AG20443 (cell line): Measurements from ENCODE around the gene UIMC1.
A peak's percentile ranks its signal among the peaks of the same experiment; 100 is the strongest.
"Not testable (repeated sequence)": the region's sequence is repeated elsewhere in the genome, so short reads cannot be mapped to it uniquely, and the experiment has no call there.

ENCODE experiments used
- DNase-seq: peaks from one replicate; pipeline ENCODE4 v3.0.0; 2012; ENCODE audit warnings: low spot score, mixed read lengths

UIMC1 gene

GRCh38 chr5:177008716-177009115 lies 2.1 kb upstream of the UIMC1 start:
- no peak for DNase-seq

- DNase-seq = peak; percentile 88
These were observed 837 bp downstream of the UIMC1 start for GRCh38 chr5:177005619-177006264.

GRCh38 chr5:177004961-177005360 lies 1.6 kb downstream of the UIMC1 start:
- no peak for DNase-seq

GRCh38 chr5:177003649-177004048 lies 2.9 kb downstream of the UIMC1 start:
- no peak for DNase-seq

- not testable (repeated sequence) for DNase-seq
These were observed 7.1 kb downstream of the UIMC1 start for GRCh38 chr5:176999526-176999925.

GRCh38 chr5:176998828-176999227 lies 7.8 kb downstream of the UIMC1 start:
- no peak for DNase-seq

GRCh38 chr5:176996780-176997179 lies 9.8 kb downstream of the UIMC1 start:
- DNase-seq = no peak

GRCh38 chr5:176995896-176996767 lies 10.4 kb downstream of the UIMC1 start:
- DNase-seq = peak; percentile 25

- DNase-seq = no peak
These were observed 11.5 kb downstream of the UIMC1 start for GRCh38 chr5:176995122-176995490.

GRCh38 chr5:176994460-176995121 lies 12.0 kb downstream of the UIMC1 start:
- no peak for DNase-seq

- DNase-seq = not testable (repeated sequence)
These were observed 13.5 kb downstream of the UIMC1 start for GRCh38 chr5:176993081-176993480.

GRCh38 chr5:176987583-176987982 lies 19.0 kb downstream of the UIMC1 start:
- DNase-seq = no peak

- no peak for DNase-seq
These were observed 20.3 kb downstream of the UIMC1 start for GRCh38 chr5:176986280-176986679.

GRCh38 chr5:176985516-176985915 lies 21.1 kb downstream of the UIMC1 start:
- DNase-seq = no peak

GRCh38 chr5:176984176-176984575 lies 22.4 kb downstream of the UIMC1 start:
- not testable (repeated sequence) for DNase-seq

- DNase-seq = not testable (repeated sequence)
These were observed 23.0 kb downstream of the UIMC1 start for GRCh38 chr5:176983593-176983992.

- DNase-seq = not testable (repeated sequence)
These were observed 23.5 kb downstream of the UIMC1 start for GRCh38 chr5:176983112-176983511.

- no peak for DNase-seq
These were observed 25.8 kb downstream of the UIMC1 start for GRCh38 chr5:176980818-176981217.

- DNase-seq = no peak
These were observed 26.9 kb downstream of the UIMC1 start for GRCh38 chr5:176979669-176980068.

- no peak for DNase-seq
These were observed 40.9 kb downstream of the UIMC1 start for GRCh38 chr5:176965633-176966032.

- peak; percentile 28 for DNase-seq
These were observed 47.5 kb downstream of the UIMC1 start for GRCh38 chr5:176959051-176959450.

- DNase-seq = no peak
These were observed 49.8 kb downstream of the UIMC1 start for GRCh38 chr5:176956756-176957155.

GRCh38 chr5:176955895-176956294 lies 50.7 kb downstream of the UIMC1 start:
- DNase-seq = peak; percentile 9
